ENCODE results near the gene KCNN4. TPM values are rescaled to one million over a fixed set of nuclear protein-coding genes. Genes with fewer than 3 reads are reported as not detected.

KCNN4 gene
- total and polyA plus RNA-seq, 2 of the 13 experiments (the other 11 are each of a cell fraction or from before 2014, with no cell fraction given), result 0.13 to 0.25 TPM

GRCh38 chr19:43754503-43755255, 26.1 kb downstream of the KCNN4 start, which contains the start of gene SMG9 (continued):
- 0 out of 2 replicates have a peak, but pooled peaks have one; percentile 5 for TF ChIP-seq NFAT5 (CRISPR knock-in tag; IDR thresholded peaks at IDR 0.05)
- TF ChIP-seq ZNF777 (CRISPR knock-in tag; IDR thresholded peaks at IDR 0.05), result peak; percentile 64
- no peak for TF ChIP-seq THRA (CRISPR knock-in tag; IDR thresholded peaks at IDR 0.05; ENCODE audit: borderline replicate concordance)
- no peak for TF ChIP-seq ZNF260 (CRISPR knock-in tag; IDR thresholded peaks at IDR 0.05; ENCODE audit: borderline replicate concordance, low read depth)
- TF ChIP-seq NR2F2 (IDR thresholded peaks at IDR 0.05; ENCODE audit: borderline replicate concordance, low read depth), result peak; percentile 14; the same call in 1 of the 2 replicates
- TF ChIP-seq HNRNPL (IDR thresholded peaks at IDR 0.05; ENCODE audit: low read depth, low read length), result 0 out of 2 replicates have a peak, but pooled peaks have one; percentile 9
- TF ChIP-seq, protein P1, sequence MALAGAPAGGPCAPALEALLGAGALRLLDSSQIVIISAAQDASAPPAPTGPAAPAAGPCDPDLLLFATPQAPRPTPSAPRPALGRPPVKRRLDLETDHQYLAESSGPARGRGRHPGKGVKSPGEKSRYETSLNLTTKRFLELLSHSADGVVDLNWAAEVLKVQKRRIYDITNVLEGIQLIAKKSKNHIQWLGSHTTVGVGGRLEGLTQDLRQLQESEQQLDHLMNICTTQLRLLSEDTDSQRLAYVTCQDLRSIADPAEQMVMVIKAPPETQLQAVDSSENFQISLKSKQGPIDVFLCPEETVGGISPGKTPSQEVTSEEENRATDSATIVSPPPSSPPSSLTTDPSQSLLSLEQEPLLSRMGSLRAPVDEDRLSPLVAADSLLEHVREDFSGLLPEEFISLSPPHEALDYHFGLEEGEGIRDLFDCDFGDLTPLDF (CRISPR knock-in tag; IDR thresholded peaks at IDR 0.05), result no peak; the same call in none of the 2 replicates
- TF ChIP-seq ZNF138 (CRISPR knock-in tag; IDR thresholded peaks at IDR 0.05; ENCODE audit: low read depth), result no peak
- TF ChIP-seq TFE3 (CRISPR knock-in tag; IDR thresholded peaks at IDR 0.05), result peak; percentile 71
- TF ChIP-seq DNMT1 (CRISPR knock-in tag; IDR thresholded peaks at IDR 0.05), result no peak
- TF ChIP-seq, protein P2, sequence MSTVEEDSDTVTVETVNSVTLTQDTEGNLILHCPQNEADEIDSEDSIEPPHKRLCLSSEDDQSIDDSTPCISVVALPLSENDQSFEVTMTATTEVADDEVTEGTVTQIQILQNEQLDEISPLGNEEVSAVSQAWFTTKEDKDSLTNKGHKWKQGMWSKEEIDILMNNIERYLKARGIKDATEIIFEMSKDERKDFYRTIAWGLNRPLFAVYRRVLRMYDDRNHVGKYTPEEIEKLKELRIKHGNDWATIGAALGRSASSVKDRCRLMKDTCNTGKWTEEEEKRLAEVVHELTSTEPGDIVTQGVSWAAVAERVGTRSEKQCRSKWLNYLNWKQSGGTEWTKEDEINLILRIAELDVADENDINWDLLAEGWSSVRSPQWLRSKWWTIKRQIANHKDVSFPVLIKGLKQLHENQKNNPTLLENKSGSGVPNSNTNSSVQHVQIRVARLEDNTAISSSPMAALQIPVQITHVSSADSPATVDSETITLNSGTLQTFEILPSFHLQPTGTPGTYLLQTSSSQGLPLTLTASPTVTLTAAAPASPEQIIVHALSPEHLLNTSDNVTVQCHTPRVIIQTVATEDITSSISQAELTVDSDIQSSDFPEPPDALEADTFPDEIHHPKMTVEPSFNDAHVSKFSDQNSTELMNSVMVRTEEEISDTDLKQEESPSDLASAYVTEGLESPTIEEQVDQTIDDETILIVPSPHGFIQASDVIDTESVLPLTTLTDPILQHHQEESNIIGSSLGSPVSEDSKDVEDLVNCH (CRISPR knock-in tag; IDR thresholded peaks at IDR 0.05), result no peak
- no peak for TF ChIP-seq ZKSCAN1 (IDR thresholded peaks at IDR 0.05; ENCODE audit: low read length)
- peak; percentile 90 for TF ChIP-seq YY1 (IDR thresholded peaks at IDR 0.05; ENCODE audit: insufficient read depth, insufficient replicate concordance, low read depth, low read length)
- no peak for TF ChIP-seq FOXK2 (IDR thresholded peaks at IDR 0.05)
- no peak for TF ChIP-seq MEIS2 (CRISPR knock-in tag; IDR thresholded peaks at IDR 0.05)
